ENCODE results near the gene PLIN5. TPM values are rescaled to one million over a fixed set of nuclear protein-coding genes. Genes with fewer than 3 reads are reported as not detected.
A peak's percentile ranks its signal among the peaks of the same experiment; 100 is the strongest.

PLIN5 gene
- total and polyA plus RNA-seq, 7 donors: 0.69 to 10.0 (median 3.0) TPM

GRCh38 chr19:4473011-4473762 lies 61.8 kb downstream of the PLIN5 start:
- peaks cover 6 to 31% (median 14%) of the 10 kb centered on the region in 4 donors for H3K36me3 ChIP-seq
- H3K4me3 ChIP-seq: peak overlapping the region; percentile 88 to 100 (median 96)
- DNase-seq: no peak
- H3K9me3 ChIP-seq: no peaks in the 10 kb centered on the region
- 29 to 32% methylated on average over 25 of the region's 25 CpGs for WGBS, 2 donors
- H3K27ac ChIP-seq: peak overlapping the region in 3 of 4 donors; percentile 83 to 95 (median 84)
- no peaks in the 10 kb centered on the region for H3K27me3 ChIP-seq
- H3K4me1 ChIP-seq: peaks cover 0 to 33% (median 27%) of the 10 kb centered on the region in 4 donors
- intact Hi-C loops (cut with DNase I): loop anchor here (5.0 kb wide), 1 partner anchor 506 kb away; no protein-coding TSS in a partner anchor
- TF ChIP-seq POLR2A (IDR thresholded peaks at IDR 0.05): no peak
- no peak for TF ChIP-seq EP300 (IDR thresholded peaks at IDR 0.05)
- TF ChIP-seq POLR2AphosphoS5 (IDR thresholded peaks at IDR 0.05): no peak
- TF ChIP-seq, protein P1, sequence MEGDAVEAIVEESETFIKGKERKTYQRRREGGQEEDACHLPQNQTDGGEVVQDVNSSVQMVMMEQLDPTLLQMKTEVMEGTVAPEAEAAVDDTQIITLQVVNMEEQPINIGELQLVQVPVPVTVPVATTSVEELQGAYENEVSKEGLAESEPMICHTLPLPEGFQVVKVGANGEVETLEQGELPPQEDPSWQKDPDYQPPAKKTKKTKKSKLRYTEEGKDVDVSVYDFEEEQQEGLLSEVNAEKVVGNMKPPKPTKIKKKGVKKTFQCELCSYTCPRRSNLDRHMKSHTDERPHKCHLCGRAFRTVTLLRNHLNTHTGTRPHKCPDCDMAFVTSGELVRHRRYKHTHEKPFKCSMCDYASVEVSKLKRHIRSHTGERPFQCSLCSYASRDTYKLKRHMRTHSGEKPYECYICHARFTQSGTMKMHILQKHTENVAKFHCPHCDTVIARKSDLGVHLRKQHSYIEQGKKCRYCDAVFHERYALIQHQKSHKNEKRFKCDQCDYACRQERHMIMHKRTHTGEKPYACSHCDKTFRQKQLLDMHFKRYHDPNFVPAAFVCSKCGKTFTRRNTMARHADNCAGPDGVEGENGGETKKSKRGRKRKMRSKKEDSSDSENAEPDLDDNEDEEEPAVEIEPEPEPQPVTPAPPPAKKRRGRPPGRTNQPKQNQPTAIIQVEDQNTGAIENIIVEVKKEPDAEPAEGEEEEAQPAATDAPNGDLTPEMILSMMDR (IDR thresholded peaks at IDR 0.05): no peak

Other genes with a start within 250 kb of the PLIN5 start
- not detected for gene TMIGD2, start 232.8 kb downstream of the PLIN5 start, total RNA-seq
- 1 to 10 TPM in 1 of 3 donors, under 1 TPM in 1, not detected in 1; 0.60 to 6.3 TPM for gene TMIGD2, start 232.8 kb downstream of the PLIN5 start, polyA plus RNA-seq
- gene FSD1, start 230.6 kb downstream of the PLIN5 start, total RNA-seq: 1 to 10 TPM in 2 of 4 donors, not detected in 2; 1.1 to 1.5 TPM
- gene FSD1, start 230.6 kb downstream of the PLIN5 start, polyA plus RNA-seq: 1 to 10 TPM in 2 of 3 donors, not detected in 1; 1.6 to 2.6 TPM
- gene STAP2, start 196.4 kb downstream of the PLIN5 start, total RNA-seq: 1 to 10 TPM in 3 of 4 donors, under 1 TPM in 1; 0.99 to 5.5 (median 2.7) TPM
- gene STAP2, start 196.4 kb downstream of the PLIN5 start, polyA plus RNA-seq: 100 to 1,000 TPM; 146 to 313 (median 199) TPM
- gene MPND, start 191.7 kb downstream of the PLIN5 start, total RNA-seq: 10 to 100 TPM in 1 of 4 donors, 1 to 10 TPM in 3; 8.6 to 13.3 (median 9.3) TPM
- gene MPND, start 191.7 kb downstream of the PLIN5 start, polyA plus RNA-seq: 10 to 100 TPM; 38.2 to 65.2 (median 60.1) TPM
- 10 to 100 TPM; 28.5 to 33.9 (median 32.2) TPM for gene SH3GL1, start 134.7 kb downstream of the PLIN5 start, total RNA-seq
- gene SH3GL1, start 134.7 kb downstream of the PLIN5 start, polyA plus RNA-seq: 10 to 100 TPM; 37.9 to 47.4 (median 45.0) TPM
- gene CHAF1A, start 132.6 kb downstream of the PLIN5 start, total RNA-seq: 1 to 10 TPM; 3.6 to 5.5 (median 4.1) TPM
- 10 to 100 TPM in 2 of 3 donors, 1 to 10 TPM in 1; 5.4 to 19.1 (median 10.6) TPM for gene CHAF1A, start 132.6 kb downstream of the PLIN5 start, polyA plus RNA-seq
- 100 to 1,000 TPM in 1 of 4 donors, 10 to 100 TPM in 3; 47.1 to 103 (median 62.7) TPM for gene UBXN6, start 77.4 kb downstream of the PLIN5 start, total RNA-seq
- 100 to 1,000 TPM in 2 of 3 donors, 10 to 100 TPM in 1; 96.3 to 160 (median 114) TPM for gene UBXN6, start 77.4 kb downstream of the PLIN5 start, polyA plus RNA-seq
- 10 to 100 TPM; 31.0 to 45.5 (median 40.4) TPM for gene HDGFL2, start 62.9 kb downstream of the PLIN5 start, total RNA-seq
- gene HDGFL2, start 62.9 kb downstream of the PLIN5 start, polyA plus RNA-seq: 10 to 100 TPM; 19.8 to 78.2 (median 22.2) TPM
- gene PLIN4, start 16.7 kb downstream of the PLIN5 start, total RNA-seq: 10 to 100 TPM; 41.3 to 71.7 (median 55.9) TPM
- 10 to 100 TPM in 1 of 3 donors, 1 to 10 TPM in 1, under 1 TPM in 1; 0.69 to 22.3 (median 1.8) TPM for gene PLIN4, start 16.7 kb downstream of the PLIN5 start, polyA plus RNA-seq
- gene LRG1, start 4.8 kb upstream of the PLIN5 start, total RNA-seq: 1 to 10 TPM in 1 of 4 donors, under 1 TPM in 2, not detected in 1; 0.36 to 2.3 (median 0.49) TPM
- gene LRG1, start 4.8 kb upstream of the PLIN5 start, polyA plus RNA-seq: 10 to 100 TPM in 1 of 3 donors, 1 to 10 TPM in 2; 2.4 to 21.0 (median 3.7) TPM
- gene SEMA6B, start 24.5 kb upstream of the PLIN5 start, total RNA-seq: 1 to 10 TPM; 1.1 to 5.7 (median 1.6) TPM
- gene SEMA6B, start 24.5 kb upstream of the PLIN5 start, polyA plus RNA-seq: 10 to 100 TPM in 1 of 3 donors, 1 to 10 TPM in 1, under 1 TPM in 1; 0.60 to 16.9 (median 4.7) TPM
- gene TNFAIP8L1, start 104.3 kb upstream of the PLIN5 start, total RNA-seq: 10 to 100 TPM; 18.9 to 25.2 (median 20.0) TPM
- gene TNFAIP8L1, start 104.3 kb upstream of the PLIN5 start, polyA plus RNA-seq: 10 to 100 TPM in 1 of 3 donors, 1 to 10 TPM in 2; 3.7 to 17.1 (median 4.8) TPM
- gene MYDGF, start 135.1 kb upstream of the PLIN5 start, total RNA-seq: 10 to 100 TPM; 25.7 to 37.4 (median 34.0) TPM
- gene MYDGF, start 135.1 kb upstream of the PLIN5 start, polyA plus RNA-seq: 100 to 1,000 TPM in 1 of 3 donors, 10 to 100 TPM in 2; 34.2 to 200 (median 55.3) TPM
- gene DPP9, start 188.6 kb upstream of the PLIN5 start, total RNA-seq: 10 to 100 TPM; 29.6 to 90.6 (median 40.5) TPM
- gene DPP9, start 188.6 kb upstream of the PLIN5 start, polyA plus RNA-seq: 10 to 100 TPM; 27.6 to 62.6 (median 31.7) TPM